GM19463 (cell line): ENCODE results near the gene KDM4F.
A peak's percentile ranks its signal among the peaks of the same experiment; 100 is the strongest.

Experiments used
- ATAC-seq: cut with Tn5 transposase; IDR thresholded peaks from one replicate; pipeline ENCODE4 v1.9.1; 2021; ENCODE audit warnings: mild to moderate bottlenecking, moderate library complexity; ENCODE audit not compliant: unreplicated experiment

Gene KDM4F

DNA sequence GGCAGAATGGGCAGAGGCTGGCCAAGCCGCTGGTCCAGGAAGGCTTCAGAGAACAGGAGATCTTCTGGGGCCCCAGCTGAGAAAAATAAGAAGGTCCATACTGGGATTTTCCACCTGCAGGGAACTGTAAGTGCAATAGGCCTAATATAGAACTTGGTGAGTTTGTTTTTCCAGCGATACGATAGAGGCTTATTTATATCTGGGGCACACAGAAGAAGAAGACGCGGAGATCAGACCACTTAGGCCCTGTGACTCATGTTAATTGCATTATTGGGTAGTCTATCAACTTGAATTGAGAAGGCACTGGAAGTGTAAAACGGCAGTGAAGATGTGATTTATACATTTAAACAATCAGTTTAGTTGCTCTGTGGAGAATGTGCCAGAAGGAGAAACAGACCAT is 9.8 kb downstream of the KDM4F start:
- ATAC-seq, result no peak

DNA sequence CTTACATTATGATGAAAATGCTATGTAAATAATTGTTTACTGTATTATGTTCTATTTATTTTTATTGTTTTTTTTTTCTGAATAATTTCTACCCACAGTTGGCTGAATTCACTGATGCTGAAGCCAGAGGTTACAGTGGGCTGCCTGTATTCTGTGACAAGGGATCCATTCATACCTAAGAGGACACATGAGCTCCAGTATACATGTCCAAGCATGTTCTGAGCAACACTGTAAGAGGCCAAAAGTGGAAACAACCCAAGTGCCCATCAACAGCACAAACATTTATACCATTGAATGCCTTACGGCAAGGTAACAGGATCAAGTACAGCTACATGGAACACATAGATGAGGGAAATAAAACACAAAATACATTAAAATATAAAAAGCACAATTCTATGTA is 16.1 kb downstream of the KDM4F start:
- no peak for ATAC-seq

DNA sequence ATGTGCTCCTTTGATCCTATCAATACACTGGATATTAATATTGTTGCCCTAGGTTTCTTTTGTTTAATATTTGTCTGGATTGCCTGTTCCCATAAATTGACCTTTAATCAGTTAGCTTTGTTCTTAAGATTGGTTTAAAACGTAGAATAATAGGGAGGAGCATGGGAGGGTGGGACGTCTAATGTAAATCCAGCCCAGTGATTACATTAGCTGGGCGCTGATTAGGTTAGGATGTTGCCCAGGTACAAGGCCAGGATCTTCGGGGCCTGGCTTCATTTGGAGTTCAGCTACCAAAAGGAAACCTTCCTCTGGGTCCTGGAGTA is 17.5 kb downstream of the KDM4F start, which contains the start of gene SRSF8:
Gene SRSF8 (plus strand): TSS at position 204 of the 323 bp plus-strand sequence. CDS start 308 bp downstream, outside the sequence.
- peak; percentile 34 for ATAC-seq

DNA sequence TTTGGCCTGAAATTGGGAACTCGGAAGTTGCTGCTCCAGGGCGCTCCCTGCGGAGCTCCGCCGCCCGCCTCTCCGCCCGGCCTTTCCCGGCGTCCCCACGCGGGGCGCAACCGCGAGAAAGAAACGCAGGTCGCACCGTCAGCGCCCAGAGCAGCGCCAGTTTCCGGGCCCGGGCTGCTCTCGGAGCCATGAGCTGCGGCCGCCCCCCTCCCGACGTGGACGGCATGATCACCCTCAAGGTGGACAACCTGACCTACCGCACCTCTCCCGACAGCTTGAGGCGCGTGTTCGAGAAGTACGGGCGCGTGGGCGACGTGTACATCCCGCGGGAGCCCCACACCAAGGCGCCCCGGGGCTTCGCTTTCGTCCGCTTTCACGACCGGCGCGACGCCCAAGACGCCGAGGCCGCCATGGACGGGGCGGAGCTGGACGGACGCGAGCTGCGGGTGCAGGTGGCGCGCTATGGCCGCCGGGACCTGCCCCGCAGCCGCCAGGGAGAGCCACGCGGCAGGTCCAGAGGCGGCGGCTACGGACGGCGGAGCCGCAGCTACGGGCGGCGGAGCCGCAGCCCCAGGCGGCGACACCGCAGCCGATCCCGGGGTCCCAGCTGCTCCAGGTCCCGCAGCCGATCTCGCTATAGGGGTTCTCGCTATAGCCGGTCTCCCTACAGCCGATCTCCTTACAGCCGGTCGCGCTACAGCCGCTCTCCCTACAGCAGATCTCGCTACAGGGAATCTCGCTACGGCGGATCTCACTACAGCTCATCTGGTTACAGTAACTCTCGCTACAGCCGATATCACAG is 18.0 kb downstream of the KDM4F start:
- ATAC-seq, result peak; percentile 58

DNA sequence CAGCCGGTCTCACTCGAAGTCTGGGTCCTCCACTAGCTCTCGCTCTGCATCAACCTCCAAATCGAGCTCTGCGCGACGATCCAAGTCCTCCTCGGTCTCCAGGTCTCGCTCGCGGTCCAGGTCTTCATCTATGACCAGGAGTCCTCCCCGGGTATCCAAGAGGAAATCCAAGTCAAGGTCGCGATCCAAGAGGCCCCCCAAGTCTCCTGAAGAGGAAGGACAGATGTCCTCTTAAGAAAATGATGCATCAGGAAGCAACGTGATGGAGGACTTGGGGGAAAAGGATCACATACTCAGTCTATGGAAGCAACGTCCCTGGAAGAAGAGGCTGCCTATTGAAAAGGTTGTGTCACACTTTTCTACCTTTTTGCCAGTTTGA is 18.6 kb downstream of the KDM4F start:
- no peak for ATAC-seq

DNA sequence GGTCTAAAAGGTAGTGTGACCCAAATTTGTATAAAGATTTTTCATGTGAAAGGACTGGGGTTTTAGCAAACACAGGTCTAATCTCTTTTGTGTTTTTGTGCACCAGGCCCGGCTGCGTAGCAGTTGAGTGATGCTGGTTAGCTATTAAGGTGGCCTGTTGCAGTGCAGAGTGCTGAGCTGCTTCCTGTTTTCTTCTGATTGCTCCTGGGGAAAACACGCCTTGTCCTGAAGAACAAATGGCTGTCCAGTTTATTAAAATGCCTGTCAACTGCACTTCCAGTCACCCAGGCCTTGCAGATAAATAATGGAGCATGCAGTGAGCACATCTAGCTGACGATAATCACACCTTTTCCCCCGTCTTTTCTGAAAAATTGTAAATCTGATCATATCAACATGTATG is 19.3 kb downstream of the KDM4F start:
- peak; percentile 62 for ATAC-seq

DNA sequence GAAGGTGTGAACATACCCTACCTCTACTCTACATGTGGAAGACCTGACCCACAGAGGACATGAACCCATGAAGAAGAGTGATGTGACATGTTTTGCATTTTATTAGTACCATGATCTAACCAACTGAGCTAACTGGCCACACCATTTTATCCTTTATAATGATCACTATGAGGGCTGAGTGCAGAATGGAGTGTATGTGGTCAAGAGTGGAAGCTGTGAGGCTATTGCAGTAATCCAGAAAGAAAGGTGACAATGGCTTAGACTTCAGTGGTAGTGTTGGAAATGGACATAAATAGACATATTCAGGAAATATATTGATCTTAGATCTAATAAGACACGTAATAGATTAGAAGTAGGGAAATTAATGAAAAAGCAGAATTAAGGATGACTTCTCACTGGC is 21.2 kb downstream of the KDM4F start:
- no peak for ATAC-seq

DNA sequence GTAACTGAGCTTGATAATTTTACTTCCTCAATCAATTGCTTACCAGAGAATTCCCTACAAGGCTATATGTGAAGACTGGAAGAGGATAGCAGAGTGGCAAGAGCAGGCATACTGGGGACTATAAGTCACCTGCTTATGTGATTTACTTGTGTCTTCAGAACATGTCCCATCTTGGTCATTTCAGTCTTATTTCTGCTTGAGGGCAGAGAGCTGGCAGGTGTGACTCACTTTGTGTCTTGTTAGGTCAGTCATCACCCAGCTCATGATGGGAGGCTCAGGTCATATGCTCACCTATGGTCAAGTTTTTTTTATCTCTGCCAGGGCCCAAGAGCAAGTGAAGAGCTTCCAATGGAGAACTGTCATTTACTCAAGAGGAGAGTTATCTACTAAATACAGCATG is 23.7 kb downstream of the KDM4F start:
- ATAC-seq, result no peak

DNA sequence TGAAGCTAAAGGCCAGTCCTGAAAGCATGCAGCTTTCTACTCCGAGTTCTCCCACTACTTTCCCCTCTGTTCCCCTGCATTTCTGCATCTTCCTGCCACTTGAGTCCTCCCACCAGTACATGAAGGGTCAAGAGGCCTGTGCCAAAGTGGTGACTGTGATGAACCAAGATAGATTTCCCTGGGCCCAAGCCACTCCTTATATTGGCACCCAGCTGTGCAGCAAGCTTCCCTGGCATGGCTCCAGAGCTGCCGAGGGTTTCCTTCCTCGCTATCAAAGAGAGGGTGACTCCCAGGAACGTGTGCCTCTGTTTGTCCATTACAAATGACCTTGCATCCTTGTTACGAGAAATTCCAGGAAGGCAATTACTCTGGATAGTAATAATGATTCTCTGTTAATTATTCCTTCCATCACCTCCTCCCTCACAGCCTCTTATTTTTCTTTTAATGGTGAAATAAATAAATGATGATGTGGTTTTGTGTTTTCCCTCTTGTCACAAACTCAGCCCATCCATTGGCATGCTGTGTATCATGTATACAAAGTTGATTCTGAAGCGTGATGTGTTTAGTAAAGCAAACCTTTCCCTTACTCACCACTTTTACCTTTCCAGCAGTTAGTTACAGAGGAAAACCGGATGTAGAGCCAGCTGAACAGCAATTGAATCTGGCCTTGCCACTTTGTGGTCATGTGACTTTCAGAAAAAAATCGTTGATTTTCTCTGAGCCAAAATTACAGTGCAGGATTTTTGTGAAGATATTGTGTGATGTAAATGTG is 25.8 kb downstream of the KDM4F start:
- no peak for ATAC-seq

DNA sequence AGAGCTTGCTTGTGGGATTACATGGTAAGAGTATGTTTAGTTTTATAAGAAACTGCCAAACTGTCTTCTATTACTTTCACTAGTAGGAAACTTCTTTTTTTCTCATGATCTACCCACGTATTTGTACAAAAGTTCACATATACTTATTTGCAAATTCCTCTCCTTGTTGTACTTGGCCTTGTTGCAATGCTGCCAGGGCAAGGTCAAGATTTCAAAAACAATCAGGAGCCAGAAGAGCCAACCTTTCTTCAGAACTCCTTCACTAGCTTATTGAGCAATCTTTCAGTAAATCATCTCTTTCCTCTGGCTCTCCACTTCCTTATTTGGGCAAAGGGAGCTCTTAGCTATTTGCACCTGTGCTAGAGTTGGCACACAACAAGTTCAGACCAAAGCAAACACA is 27.2 kb downstream of the KDM4F start:
- ATAC-seq, result peak; percentile 85

DNA sequence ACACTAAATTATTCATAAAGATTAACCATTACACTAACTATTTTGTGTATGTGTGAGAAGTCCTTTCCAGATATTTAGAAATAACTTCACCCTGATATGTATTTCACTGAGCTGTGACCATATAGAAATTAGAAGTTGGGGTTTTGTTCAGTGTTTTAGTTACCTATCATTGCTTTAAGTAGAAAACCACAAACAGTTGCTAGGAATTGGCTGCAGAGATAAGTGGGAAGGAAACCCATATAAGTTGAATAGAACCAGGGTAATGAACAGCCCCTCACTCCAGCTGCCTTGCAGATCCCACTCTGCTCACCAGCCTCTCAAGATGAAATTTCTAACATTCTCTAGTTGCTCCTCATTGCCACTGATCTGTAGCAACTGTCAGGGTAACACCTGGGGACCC is 27.8 kb downstream of the KDM4F start:
- peak; percentile 7 for ATAC-seq

DNA sequence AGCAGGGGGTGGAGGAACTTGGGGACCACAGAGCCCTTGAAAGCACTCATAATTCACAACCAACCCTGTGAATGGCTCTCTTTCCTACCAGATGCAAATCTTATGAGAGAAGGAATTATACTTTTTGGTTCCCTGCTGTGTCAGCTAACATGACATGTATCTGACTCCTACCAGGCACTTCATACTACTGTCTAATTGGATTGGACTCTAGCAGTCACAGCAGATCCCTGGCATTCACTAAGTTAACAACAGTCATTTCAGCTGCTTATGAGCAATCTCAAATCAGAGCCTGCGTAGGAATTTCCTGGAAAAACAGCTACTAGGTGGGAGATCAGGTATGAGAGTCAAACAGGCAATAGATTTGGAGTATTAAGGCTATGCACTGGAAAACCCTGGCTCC is 29.3 kb downstream of the KDM4F start:
- no peak for ATAC-seq

DNA sequence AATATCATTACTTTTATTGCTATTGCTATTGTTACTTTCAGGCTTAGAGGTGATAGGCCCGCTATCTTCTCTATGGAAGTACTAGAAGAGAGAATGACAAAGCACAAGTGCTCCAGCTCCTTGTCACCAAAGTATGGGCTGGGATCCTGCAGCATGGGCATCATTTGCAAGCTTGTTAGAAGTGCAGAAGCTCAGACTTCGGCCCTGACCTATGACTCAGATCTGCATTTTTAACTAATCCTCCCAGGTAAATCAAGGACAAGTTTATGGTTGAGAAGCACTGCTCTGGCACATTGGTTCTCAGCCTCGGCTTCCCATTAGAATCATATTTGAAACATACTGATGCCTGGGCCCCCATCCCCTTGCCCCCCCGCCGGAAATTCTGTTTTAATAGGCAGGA is 31.8 kb downstream of the KDM4F start:
- ATAC-seq, result no peak

DNA sequence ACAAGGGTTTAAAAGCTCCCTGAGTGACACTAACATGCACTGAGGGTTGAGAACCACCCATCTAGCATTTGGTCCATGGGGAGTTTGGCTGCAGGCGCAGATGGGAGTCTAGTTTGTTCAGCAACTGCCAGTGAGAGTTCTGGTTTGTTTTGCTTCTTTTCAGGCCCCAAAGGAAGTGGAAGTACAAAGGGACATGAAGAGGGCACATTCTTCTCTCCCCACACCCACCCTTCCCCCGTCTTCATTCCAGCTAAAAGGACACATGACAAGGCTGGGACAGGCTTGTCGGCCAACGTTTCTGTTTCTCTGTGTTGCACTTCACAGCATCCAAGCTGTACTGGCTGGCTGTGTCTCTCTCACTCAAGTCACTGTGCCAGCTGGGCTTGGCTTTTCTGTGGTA is 32.2 kb downstream of the KDM4F start:
- no peak for ATAC-seq

DNA sequence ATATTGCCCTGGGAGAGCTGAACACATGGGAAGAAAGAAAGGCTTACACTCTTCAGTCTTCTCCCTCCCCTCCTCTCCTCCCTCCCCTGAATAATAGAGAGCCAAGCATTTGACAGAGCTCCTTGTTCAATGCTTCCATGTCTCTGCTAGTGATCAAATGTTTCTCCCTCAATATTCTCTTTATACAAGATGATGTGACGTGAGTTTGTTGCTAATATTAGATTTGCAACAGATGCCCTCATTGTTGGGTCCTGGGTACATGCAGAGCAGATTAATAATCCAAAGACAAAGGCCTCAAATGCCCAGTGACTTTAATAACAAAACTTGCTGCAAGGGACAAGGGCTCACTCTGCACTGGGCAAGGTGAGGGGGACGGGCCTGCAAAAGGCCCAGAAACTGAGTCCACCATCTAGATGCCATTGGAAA is 33.4 kb downstream of the KDM4F start:
- ATAC-seq, result no peak

DNA sequence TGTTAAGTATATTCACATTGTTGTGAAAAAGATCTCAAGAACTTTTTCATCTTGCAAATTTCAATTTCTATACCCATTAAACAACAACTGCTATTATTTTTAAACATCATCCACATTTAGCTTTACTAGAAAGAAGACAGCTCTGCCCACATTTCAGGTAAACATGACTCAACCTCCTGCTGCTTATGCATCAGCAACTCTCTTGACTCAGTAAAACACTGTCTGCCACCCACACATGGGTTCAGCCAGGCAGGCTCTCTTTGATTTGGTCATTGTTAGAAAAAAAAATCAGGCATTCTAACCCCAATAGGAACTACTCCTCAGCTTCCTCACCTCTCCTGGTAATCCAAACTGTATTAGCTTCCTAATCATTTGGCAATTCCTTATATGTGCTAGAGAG is 35.3 kb downstream of the KDM4F start:
- ATAC-seq, result peak; percentile 47

DNA sequence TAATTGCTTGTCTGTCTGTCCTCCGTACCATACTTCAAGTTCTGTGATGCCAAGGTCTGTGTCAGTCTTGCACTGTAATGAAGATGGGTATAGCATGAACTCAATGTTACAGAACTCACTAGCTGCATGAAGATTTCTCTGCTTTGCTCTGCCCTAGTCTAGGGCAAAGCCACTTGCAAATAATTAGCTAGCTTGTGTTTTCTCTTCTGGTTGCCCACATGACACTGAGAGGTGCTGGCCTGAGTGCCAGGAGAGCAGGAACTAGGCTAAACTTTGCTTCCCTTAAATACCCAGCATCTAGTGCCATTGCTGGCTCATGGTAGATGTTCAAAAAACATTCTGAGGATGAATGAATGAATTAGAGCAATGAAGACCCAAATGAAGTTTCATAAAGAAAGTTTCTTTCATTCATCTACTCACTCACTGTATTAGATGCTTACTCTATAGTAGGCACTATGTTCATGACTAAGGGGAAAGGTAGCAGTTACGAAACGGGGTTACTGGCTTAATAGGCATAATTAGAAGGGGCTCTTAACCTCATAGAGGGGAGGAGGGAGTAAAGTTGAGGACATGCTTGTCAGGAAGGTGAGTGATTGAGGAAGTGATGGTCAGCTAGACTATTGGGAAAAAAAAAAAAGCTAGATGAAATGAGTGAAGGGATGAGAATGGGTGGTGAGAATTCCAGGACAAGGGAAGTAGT is 36.0 kb downstream of the KDM4F start:
- peak; percentile 20 for ATAC-seq

DNA sequence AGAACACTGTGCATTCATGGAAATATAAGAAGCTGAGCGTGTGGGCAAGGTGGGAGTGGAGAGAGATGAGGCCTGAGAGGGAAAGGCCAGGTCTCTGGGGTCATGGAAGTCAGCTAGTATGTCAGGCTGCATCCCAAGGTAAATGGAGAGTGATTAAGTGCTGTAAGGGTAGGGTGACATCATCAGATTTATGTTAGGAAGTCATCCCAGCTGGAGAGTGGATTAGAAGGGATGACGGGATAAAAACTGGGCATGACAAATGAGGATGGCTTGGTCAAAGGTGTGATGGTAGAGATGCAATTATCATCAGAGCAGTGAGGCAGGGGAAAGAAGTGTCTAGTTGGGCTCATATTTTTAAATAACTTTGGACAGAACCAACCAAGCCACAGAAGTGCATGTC is 36.9 kb downstream of the KDM4F start:
- ATAC-seq, result no peak

DNA sequence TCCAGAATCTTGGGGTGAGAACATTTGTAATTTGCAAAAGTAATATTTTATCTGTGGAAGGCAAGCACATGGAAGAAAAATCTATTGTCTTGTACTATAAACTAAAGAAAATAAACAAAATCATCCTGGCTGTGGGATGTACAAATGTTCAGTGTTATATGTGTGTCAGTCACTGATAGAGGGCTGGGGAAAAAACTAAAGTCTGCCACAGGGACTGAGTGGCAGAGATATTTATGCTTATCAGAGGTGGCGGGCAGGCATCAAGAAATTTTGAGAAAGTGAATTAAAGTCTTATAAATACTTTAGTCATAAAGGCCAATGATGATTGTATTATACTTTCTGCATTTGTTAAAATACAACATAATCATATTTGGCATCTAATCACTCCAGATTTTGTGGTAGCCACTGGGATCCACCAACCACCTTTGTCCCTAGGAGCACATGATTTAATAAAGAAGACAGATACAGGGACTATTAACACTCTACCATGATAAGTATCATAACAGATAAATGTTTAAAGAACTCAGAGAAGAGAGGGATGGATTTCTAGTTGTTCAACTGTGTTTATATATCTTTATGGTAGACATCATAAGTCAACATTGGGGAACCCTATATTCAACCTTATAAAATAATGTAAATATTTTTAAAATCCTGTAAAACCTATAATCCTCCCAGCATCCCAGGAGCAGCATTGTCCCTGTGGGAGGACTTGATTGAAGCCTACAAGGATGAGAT is 37.8 kb downstream of the KDM4F start:
- ATAC-seq, result no peak

DNA sequence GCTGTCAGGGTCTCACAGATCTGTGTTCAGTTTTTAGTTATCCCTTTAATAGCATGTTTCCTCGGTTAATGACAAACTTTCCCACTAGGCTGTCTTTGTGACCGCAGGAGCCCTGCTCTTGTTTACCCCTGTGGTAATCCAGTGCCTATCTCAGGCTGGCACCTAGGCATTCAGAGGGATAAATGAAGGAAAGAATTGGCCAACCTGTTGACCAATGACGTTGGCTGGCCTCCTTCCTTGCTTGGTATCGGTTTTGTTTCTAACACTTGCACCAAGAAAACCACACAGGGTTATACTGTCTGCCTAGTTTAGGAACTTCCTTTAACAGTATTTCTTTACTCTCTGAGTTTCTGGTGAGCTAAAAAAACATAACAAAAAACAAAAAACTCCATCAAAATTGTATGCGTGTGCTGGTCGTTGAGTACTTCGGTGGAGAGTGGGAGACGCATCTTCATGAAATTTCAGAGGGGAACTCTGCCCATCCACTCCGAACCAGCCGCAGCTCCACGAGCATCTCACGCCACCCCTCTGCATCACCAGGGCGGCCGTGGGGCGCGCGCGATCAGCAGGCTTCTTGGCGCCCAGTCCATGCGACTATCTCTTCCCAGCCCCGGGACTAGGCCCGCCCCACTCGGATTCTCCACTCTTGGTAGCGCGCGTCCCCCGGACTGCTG is 39.9 kb downstream of the KDM4F start:
- ATAC-seq, result peak; percentile 37
